Activated CD4-positive, alpha-beta T cell treated with anti-CD3 and anti-CD28 coated beads for 4 hours (primary cell): ENCODE measurements around the gene FIP1L1.
"Not testable (repeated sequence)": the region's sequence is repeated elsewhere in the genome, so short reads cannot be mapped to it uniquely, and the experiment has no call there.

Experiments
- DNase-seq, 2 donors: peaks; one replicate each; pipeline ENCODE4 v3.0.0-alpha.2; 2020

Gene FIP1L1

GRCh38 chr4:53380221-53380620, 2.8 kb downstream of the FIP1L1 start:
- DNase-seq: no peak

GRCh38 chr4:53409479-53409878, 32.0 kb downstream of the FIP1L1 start:
- DNase-seq: not testable (repeated sequence)

- no peak for DNase-seq
These were observed 41.8 kb downstream of the FIP1L1 start for GRCh38 chr4:53419208-53419607.

- no peak for DNase-seq
These were observed 44.4 kb downstream of the FIP1L1 start for GRCh38 chr4:53421791-53422190.

- DNase-seq: no peak
These were observed 44.9 kb downstream of the FIP1L1 start for GRCh38 chr4:53422367-53422766.

- DNase-seq: no peak
These were observed 46.8 kb downstream of the FIP1L1 start for GRCh38 chr4:53424280-53424679.

GRCh38 chr4:53427366-53427765, 49.9 kb downstream of the FIP1L1 start:
- DNase-seq: no peak

GRCh38 chr4:53431052-53431451, 53.6 kb downstream of the FIP1L1 start:
- DNase-seq: no peak

GRCh38 chr4:53432528-53433424, 55.3 kb downstream of the FIP1L1 start:
- DNase-seq: no peak

- DNase-seq: no peak
These were observed 58.8 kb downstream of the FIP1L1 start for GRCh38 chr4:53436251-53436650.

GRCh38 chr4:53441564-53441963, 64.1 kb downstream of the FIP1L1 start:
- no peak for DNase-seq

- no peak for DNase-seq
These were observed 67.5 kb downstream of the FIP1L1 start for GRCh38 chr4:53444954-53445353.

GRCh38 chr4:53450773-53451172, 73.3 kb downstream of the FIP1L1 start:
- DNase-seq: no peak

- DNase-seq: no peak
These were observed 75.9 kb downstream of the FIP1L1 start for GRCh38 chr4:53453385-53453784.

GRCh38 chr4:53455766-53456165, 78.3 kb downstream of the FIP1L1 start:
- DNase-seq: no peak

GRCh38 chr4:53456178-53456577, 78.7 kb downstream of the FIP1L1 start:
- no peak for DNase-seq

- no peak for DNase-seq
These were observed 82.1 kb downstream of the FIP1L1 start for GRCh38 chr4:53459548-53459947.

- DNase-seq: no peak
These were observed 83.8 kb downstream of the FIP1L1 start for GRCh38 chr4:53461244-53461643.

- DNase-seq: no peak
These were observed 85.9 kb downstream of the FIP1L1 start for GRCh38 chr4:53463340-53463739.

- DNase-seq: no peak
These were observed 87.8 kb downstream of the FIP1L1 start for GRCh38 chr4:53465281-53465680.

GRCh38 chr4:53465891-53466290, 88.5 kb downstream of the FIP1L1 start:
- DNase-seq: no peak

- DNase-seq: not testable (repeated sequence)
These were observed 89.1 kb downstream of the FIP1L1 start for GRCh38 chr4:53466576-53466975.

GRCh38 chr4:53476232-53477037, 99.0 kb downstream of the FIP1L1 start:
- DNase-seq: no peak

GRCh38 chr4:53477038-53477565, 99.7 kb downstream of the FIP1L1 start:
- no peak for DNase-seq
